SK-N-SH treated with all-trans-retinoic acid at 6 μM for 48 hours (cell line): Measurements from ENCODE around the gene C14orf39.

Source experiments
- ATAC-seq: fragments of 200-7000 bp; cut with Tn5 transposase; 3 replicates; pipeline ENCODE4 v1.9.1; 2020; ENCODE audit warnings: mild to moderate bottlenecking, moderate library complexity
- ARNTL ChIP-seq: fragments of 450-650 bp; formaldehyde crosslinking; IDR thresholded peaks from 2 replicates; pipeline ENCODE4 v1.5.0; 2020; ENCODE audit warnings: low read depth, mild to moderate bottlenecking, moderate library complexity, borderline replicate concordance
- BACH2 ChIP-seq: fragments of 250-450 bp; sonication (Bioruptor Pico); IDR thresholded peaks from 2 replicates; pipeline ENCODE4 v1.9.0; 2021; ENCODE audit warnings: mild to moderate bottlenecking, borderline replicate concordance
- CSDC2 ChIP-seq: fragments of 250-450 bp; sonication (Bioruptor Pico); IDR thresholded peaks from 2 replicates; pipeline ENCODE4 v1.5.0; 2020; ENCODE audit warnings: mild to moderate bottlenecking, moderate library complexity
- CSRNP3 ChIP-seq: fragments of 250-450 bp; sonication (Bioruptor Pico); IDR thresholded peaks from 2 replicates; pipeline ENCODE4 v1.5.1; 2021; ENCODE audit warnings: mild to moderate bottlenecking, moderate library complexity
- ESRRG ChIP-seq: fragments of 250-450 bp; sonication (Bioruptor Pico); IDR thresholded peaks from 2 replicates; pipeline ENCODE4 v1.6.1; 2021; ENCODE audit warnings: mild to moderate bottlenecking
- GLIS3 ChIP-seq: fragments of 250-450 bp; sonication (Bioruptor Pico); IDR thresholded peaks from 2 replicates; pipeline ENCODE4 v1.5.0; 2020; ENCODE audit warnings: mild to moderate bottlenecking, moderate library complexity
- ISL1 ChIP-seq: fragments of 250-450 bp; sonication (Bioruptor Pico); IDR thresholded peaks from 2 replicates; pipeline ENCODE4 v2.1.2; 2022; ENCODE audit warnings: mild to moderate bottlenecking, moderate library complexity
- OSR1 ChIP-seq: fragments of 250-450 bp; sonication (Bioruptor Pico); IDR thresholded peaks from 2 replicates; pipeline ENCODE4 v1.8.0; 2022; ENCODE audit warnings: moderate library complexity, mild to moderate bottlenecking, inconsistent platforms
- PATZ1 ChIP-seq: fragments of 250-450 bp; sonication (Bioruptor Pico); IDR thresholded peaks from 2 replicates; pipeline ENCODE4 v1.8.0; 2020; ENCODE audit warnings: mild to moderate bottlenecking, moderate library complexity, borderline replicate concordance
- PPARA ChIP-seq: fragments of 250-450 bp; sonication (Bioruptor Pico); IDR thresholded peaks from 2 replicates; pipeline ENCODE4 v1.5.0; 2020; ENCODE audit warnings: mild to moderate bottlenecking, borderline replicate concordance
- RARB ChIP-seq: fragments of 250-450 bp; sonication (Bioruptor Pico); IDR thresholded peaks from 2 replicates; pipeline ENCODE4 v1.8.0; 2021; ENCODE audit warnings: mild to moderate bottlenecking, moderate library complexity
- SNAI2 ChIP-seq: fragments of 250-450 bp; sonication (Bioruptor Pico); IDR thresholded peaks from 2 replicates; pipeline ENCODE4 v1.5.0; 2020; ENCODE audit warnings: mild to moderate bottlenecking, moderate library complexity
- TCF4 ChIP-seq: fragments of 250-450 bp; sonication (Bioruptor Pico); IDR thresholded peaks from 2 replicates; pipeline ENCODE4 v1.8.0; 2021; ENCODE audit warnings: mild to moderate bottlenecking, moderate library complexity, borderline replicate concordance
- TOX ChIP-seq: fragments of 250-450 bp; sonication (Bioruptor Pico); IDR thresholded peaks from 2 replicates; pipeline ENCODE4 v1.8.0; 2021; ENCODE audit warnings: mild to moderate bottlenecking, moderate library complexity, borderline replicate concordance
- ZC3H10 ChIP-seq: fragments of 250-450 bp; sonication (Bioruptor Pico); IDR thresholded peaks from 2 replicates; pipeline ENCODE4 v1.5.1; 2021; ENCODE audit warnings: mild to moderate bottlenecking, moderate library complexity
- ZFP3 ChIP-seq: fragments of 250-450 bp; sonication (Bioruptor Pico); IDR thresholded peaks from 2 replicates; pipeline ENCODE4 v1.5.0; 2020; ENCODE audit warnings: mild to moderate bottlenecking, moderate library complexity
- ZFP30 ChIP-seq: fragments of 450-650 bp; formaldehyde crosslinking; IDR thresholded peaks from 2 replicates; pipeline ENCODE4 v1.5.0; 2022; ENCODE audit warnings: mild to moderate bottlenecking, moderate library complexity
- ZNF565 ChIP-seq: fragments of 450-650 bp; formaldehyde crosslinking; conservative IDR thresholded peaks from 2 replicates; pipeline ENCODE4 v1.5.0; 2020; ENCODE audit warnings: low read depth, mild to moderate bottlenecking, moderate library complexity
- ZNF8 ChIP-seq: fragments of 450-650 bp; formaldehyde crosslinking; IDR thresholded peaks from 2 replicates; pipeline ENCODE4 v1.5.0; 2020; ENCODE audit warnings: mild to moderate bottlenecking, moderate library complexity
- TF ChIP-seq, protein P1 (sequence below): fragments of 250-450 bp; sonication (Bioruptor Pico); IDR thresholded peaks from 2 replicates; pipeline ENCODE4 v1.8.0; 2021; ENCODE audit warnings: low read depth, mild to moderate bottlenecking, moderate library complexity, borderline replicate concordance
- TF ChIP-seq, protein P2 (sequence below): fragments of 250-450 bp; sonication (Bioruptor Pico); IDR thresholded peaks from 2 replicates; pipeline ENCODE4 v1.5.0; 2020; ENCODE audit warnings: mild to moderate bottlenecking, moderate library complexity

The C14orf39 gene

DNA sequence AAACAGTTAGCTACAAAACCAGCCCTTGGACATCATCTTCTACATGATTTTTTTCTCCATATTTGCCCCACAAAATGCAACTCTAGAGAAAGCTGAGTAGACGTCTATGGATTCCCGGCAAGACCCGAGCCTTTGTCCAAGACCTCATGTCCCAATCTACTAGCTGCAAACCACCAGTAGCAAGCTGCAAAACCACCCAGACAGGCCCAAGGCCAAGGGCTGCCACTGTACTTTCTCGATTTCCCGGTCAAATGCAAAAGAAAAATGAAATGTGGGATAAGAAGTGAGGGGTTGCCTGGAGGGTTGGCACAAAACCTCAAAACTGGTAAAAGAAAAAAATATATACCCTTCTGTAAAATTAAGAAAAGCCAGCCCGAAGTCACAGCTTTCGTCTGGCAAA lies 20.1 kb upstream of the C14orf39 start (continued):
- TF ChIP-seq ESRRG (CRISPR knock-in tag) (no peak), ARNTL (CRISPR knock-in tag) (no peak), ZFP3 (CRISPR knock-in tag) (no peak), OSR1 (CRISPR knock-in tag) (no peak), TOX (CRISPR knock-in tag) (no peak), BACH2 (no peak), PATZ1 (CRISPR knock-in tag) (no peak), ZFP30 (CRISPR knock-in tag) (no peak)
- TF ChIP-seq, protein P1, sequence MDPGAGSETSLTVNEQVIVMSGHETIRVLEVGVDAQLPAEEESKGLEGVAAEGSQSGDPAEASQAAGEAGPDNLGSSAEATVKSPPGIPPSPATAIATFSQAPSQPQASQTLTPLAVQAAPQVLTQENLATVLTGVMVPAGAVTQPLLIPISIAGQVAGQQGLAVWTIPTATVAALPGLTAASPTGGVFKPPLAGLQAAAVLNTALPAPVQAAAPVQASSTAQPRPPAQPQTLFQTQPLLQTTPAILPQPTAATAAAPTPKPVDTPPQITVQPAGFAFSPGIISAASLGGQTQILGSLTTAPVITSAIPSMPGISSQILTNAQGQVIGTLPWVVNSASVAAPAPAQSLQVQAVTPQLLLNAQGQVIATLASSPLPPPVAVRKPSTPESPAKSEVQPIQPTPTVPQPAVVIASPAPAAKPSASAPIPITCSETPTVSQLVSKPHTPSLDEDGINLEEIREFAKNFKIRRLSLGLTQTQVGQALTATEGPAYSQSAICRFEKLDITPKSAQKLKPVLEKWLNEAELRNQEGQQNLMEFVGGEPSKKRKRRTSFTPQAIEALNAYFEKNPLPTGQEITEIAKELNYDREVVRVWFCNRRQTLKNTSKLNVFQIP (CRISPR knock-in tag): no peak

- ATAC-seq: no peak
- TF ChIP-seq ARNTL (CRISPR knock-in tag) (no peak), CSDC2 (CRISPR knock-in tag) (no peak), ZFP3 (CRISPR knock-in tag) (no peak), ZNF565 (CRISPR knock-in tag) (no peak), ZNF8 (no peak), GLIS3 (CRISPR knock-in tag) (no peak), RARB (no peak), TOX (CRISPR knock-in tag) (no peak), SNAI2 (CRISPR knock-in tag) (no peak), CSRNP3 (no peak), ISL1 (CRISPR knock-in tag) (no peak), ZC3H10 (CRISPR knock-in tag) (no peak), PPARA (CRISPR knock-in tag) (no peak), PATZ1 (CRISPR knock-in tag) (no peak), ESRRG (CRISPR knock-in tag) (no peak), TCF4 (CRISPR knock-in tag) (no peak), BACH2 (no peak)
- TF ChIP-seq, protein P1 (CRISPR knock-in tag): no peak
- TF ChIP-seq, protein P2, sequence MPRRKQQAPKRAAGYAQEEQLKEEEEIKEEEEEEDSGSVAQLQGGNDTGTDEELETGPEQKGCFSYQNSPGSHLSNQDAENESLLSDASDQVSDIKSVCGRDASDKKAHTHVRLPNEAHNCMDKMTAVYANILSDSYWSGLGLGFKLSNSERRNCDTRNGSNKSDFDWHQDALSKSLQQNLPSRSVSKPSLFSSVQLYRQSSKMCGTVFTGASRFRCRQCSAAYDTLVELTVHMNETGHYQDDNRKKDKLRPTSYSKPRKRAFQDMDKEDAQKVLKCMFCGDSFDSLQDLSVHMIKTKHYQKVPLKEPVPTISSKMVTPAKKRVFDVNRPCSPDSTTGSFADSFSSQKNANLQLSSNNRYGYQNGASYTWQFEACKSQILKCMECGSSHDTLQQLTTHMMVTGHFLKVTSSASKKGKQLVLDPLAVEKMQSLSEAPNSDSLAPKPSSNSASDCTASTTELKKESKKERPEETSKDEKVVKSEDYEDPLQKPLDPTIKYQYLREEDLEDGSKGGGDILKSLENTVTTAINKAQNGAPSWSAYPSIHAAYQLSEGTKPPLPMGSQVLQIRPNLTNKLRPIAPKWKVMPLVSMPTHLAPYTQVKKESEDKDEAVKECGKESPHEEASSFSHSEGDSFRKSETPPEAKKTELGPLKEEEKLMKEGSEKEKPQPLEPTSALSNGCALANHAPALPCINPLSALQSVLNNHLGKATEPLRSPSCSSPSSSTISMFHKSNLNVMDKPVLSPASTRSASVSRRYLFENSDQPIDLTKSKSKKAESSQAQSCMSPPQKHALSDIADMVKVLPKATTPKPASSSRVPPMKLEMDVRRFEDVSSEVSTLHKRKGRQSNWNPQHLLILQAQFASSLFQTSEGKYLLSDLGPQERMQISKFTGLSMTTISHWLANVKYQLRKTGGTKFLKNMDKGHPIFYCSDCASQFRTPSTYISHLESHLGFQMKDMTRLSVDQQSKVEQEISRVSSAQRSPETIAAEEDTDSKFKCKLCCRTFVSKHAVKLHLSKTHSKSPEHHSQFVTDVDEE (CRISPR knock-in tag): no peak
Measured at GRCh38 chr14:60505448-60505847, 19.6 kb upstream of the C14orf39 start.
